Esophagus mucosa (tissue), 1 donor: ENCODE measurements around the gene HHIPL1. TPM values are rescaled to one million over a fixed set of nuclear protein-coding genes. Genes with fewer than 3 reads are reported as not detected.
"Not testable (repeated sequence)": the region's sequence is repeated elsewhere in the genome, so short reads cannot be mapped to it uniquely, and the experiment has no call there.

Experiments
- ATAC-seq: fragments of 200-7000 bp; cut with Tn5 transposase; one replicate; pipeline ENCODE4 v1.9.1; 2020
- total RNA-seq: library from RNA; stranded (reverse); gene quantifications from one replicate; pipeline ENCODE4 v1.2.4, GENCODE V29; 2023
- donor health status: DM: yes; HTN: yes; CAD: no.

Gene HHIPL1
- total RNA-seq, 1 donor from 2014 or later: 0.28 TPM

DNA sequence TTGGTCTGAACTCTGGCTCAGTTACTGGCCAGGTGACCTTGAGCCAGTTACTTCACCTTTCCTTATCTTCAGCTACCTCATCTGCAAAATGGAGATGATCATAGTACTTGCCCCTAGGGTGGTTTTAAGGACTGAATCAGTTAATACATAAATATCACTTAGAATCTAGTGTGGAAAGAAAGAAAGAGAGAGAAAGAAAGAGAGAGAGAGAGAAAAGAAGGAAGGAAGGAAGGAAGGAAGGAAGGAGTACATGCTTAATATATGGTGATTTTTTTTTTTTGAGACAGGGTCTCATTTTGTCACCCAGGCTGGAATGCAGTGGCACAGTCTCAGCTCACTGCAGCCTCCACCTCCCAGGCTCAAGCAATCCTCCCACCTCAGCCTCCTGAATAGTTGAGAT lies 16.3 kb downstream of the HHIPL1 start:
- ATAC-seq: not testable (repeated sequence)

DNA sequence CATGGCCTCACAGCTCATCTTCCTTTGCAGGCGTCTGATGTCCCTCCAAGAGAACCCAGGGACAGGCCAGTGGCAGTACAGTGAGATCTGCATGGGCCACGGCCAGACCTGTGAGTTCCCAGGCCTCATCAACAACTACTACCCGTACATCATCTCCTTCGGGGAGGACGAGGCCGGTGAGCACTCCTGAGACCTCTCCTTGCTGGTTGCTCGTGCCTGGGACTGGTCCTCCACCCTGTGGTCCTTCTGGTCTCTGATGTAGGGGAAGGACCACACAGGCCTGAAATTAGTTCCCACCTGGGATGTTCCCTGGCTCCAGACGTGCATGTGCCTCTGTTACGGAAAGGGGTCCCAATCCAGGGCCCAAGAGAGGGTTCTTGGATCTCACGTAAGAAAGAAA lies 17.9 kb downstream of the HHIPL1 start:
- ATAC-seq: no peak

DNA sequence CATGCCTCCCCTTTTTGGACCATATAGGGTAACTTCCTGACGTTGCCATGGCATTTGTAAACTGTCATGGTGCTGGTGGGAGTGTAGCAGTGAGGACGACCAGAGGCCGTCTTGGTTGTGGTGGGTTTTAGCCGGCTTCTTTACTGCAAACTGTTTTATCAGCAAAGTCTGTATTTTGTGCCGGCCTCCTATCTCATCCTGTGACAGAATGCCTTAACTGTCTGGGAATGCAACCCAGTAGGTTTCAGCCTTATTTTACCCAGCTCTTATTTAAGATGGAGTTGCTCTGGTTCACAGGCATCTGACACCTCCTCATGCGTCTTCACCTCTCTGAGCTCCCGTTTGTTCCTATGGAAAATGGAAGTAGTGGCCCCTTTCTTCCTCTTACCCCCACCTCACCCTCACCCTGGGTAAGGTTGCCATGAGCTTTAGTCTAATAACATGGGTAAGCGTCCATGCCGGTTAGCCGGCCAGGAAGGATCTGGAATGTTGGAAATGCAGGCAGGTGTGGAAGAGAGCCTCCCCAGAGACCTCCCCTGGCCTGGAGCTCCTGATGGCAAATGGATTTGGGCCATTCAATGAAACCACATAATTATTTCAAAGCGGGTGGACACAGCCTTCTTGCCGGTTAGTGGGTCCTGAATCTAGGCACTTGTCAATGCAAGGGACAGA lies 18.6 kb downstream of the HHIPL1 start:
- ATAC-seq: no peak

- ATAC-seq: no peak
These were observed 19.4 kb downstream of the HHIPL1 start for GRCh38 chr14:99664058-99664936.

DNA sequence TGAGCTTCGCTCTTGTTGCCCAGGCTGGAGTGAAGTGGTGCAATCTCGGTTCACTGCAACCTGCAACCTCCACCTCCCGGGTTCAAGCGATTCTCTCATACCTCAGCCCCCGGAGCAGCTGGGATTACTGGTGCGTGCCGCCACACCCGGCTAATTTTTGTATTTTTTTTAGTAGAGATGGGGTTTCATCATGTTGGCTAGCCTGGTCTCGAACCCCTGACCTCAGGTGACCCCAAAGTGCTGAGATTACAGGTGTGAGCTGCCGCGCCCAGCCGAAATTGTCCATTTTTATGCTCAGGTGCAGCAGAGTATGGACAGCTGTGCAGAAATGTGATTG lies 20.0 kb downstream of the HHIPL1 start:
- ATAC-seq: no peak

- no peak for ATAC-seq
These were observed 21.6 kb downstream of the HHIPL1 start for GRCh38 chr14:99666533-99666932.

GRCh38 chr14:99667045-99667444 lies 22.1 kb downstream of the HHIPL1 start:
- no peak for ATAC-seq

DNA sequence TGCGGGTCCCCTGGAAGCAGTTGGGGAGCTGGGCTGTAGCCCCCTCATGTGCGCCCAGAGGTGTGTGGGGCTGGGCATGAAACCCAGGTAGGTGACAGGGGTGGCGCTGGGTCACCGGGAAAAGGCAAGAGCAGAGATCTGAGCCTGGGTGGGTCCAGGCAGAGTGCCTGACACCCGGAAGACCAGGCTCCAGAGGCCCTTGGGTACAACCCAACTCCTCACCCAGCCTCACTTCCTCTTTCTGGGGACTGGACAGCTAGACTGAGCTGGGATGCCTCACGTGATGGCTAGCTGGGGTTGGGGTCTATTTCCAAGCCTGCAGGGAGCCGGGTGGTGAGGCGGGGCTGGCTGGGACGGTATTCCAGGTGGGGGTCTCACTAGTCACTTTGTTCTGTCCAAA lies 22.9 kb downstream of the HHIPL1 start:
- no peak for ATAC-seq

GRCh38 chr14:99668307-99669295 lies 23.7 kb downstream of the HHIPL1 start:
- ATAC-seq: no peak

GRCh38 chr14:99670361-99671234 lies 25.7 kb downstream of the HHIPL1 start:
- ATAC-seq: no peak

DNA sequence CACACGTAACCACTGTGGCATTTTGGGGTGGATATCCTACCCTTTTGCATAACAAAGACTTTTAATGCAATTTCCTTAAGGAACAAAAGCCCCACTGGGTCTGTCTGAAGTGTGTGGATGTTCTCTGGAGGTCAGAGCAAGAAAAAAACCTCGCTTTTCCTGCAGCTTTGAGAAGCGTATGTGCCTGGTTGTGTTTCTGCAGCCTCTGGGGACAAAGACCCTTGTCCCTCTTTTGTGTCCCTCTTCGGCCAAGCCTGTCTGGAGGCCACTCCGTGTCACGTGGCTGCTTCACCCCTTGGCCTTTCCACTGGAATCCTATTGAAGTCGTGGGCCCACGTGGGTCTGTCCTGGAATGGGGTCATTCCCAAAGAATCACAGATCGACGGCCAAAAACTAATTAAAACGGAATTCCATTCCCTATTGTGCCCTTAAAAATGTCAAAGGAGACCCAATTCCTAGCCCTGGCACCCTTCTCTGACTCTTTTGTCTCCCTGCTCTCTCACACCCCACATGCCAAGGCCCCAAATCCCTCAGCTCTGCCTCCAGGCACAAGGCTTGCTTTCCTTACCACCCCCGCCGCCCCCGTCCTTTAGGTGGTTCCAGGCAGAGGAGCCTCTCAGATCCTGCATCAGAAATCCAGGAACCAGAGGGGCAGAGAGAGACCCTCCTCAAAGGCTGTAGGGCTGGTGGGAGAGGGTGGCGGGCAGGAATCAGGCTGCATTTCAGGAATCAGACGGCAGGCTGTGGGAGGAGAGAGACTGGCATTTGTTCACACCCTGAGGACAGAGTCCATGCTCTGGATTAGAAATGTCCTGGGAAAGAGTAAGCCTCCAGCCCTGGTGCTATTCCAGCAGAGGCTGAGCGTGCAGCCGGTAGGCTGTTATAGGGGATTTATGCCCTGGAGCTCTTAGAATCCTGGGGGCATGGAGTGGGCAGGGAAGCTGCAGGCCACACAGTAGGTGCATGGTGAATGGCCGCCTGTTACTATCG lies 26.6 kb downstream of the HHIPL1 start:
- no peak for ATAC-seq

GRCh38 chr14:99672506-99673304 lies 27.8 kb downstream of the HHIPL1 start:
- ATAC-seq: no peak

- no peak for ATAC-seq
These were observed 28.6 kb downstream of the HHIPL1 start for GRCh38 chr14:99673305-99674063.

- no peak for ATAC-seq
These were observed 29.2 kb downstream of the HHIPL1 start for GRCh38 chr14:99674064-99674650.

DNA sequence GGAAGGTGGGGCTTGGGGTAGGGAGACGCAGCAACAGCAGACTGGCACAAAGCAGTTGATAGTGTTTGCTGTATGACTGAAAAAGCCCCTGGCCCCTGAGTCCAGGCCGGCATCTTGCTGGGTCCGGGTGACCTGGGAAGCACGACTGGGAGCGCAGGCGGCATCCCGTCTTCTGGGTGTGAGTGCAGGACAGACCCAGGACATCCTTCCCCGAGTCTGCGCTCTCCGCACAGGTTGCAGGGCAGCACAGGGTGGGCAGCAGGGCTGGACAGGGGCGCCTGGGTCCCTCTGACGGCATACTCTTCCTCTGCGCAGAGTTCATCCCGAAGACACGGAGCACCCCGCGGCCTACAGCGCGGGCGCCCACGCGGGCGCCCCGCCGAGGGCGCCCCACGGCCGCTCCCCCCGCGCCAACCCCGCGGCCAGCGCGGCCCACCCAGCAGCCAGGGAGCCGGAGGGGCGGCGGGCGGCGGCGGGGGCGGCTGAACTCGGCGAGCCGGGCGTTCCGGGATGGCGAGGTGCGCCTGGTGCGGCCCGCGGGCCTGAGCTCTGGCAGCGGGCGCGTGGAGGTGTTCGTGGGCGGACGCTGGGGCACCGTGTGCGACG lies 29.9 kb downstream of the HHIPL1 start:
- ATAC-seq: no peak

- no peak for ATAC-seq
These were observed 30.5 kb downstream of the HHIPL1 start for GRCh38 chr14:99675382-99675835.

- ATAC-seq: no peak
These were observed 31.0 kb downstream of the HHIPL1 start for GRCh38 chr14:99675951-99676350.

DNA sequence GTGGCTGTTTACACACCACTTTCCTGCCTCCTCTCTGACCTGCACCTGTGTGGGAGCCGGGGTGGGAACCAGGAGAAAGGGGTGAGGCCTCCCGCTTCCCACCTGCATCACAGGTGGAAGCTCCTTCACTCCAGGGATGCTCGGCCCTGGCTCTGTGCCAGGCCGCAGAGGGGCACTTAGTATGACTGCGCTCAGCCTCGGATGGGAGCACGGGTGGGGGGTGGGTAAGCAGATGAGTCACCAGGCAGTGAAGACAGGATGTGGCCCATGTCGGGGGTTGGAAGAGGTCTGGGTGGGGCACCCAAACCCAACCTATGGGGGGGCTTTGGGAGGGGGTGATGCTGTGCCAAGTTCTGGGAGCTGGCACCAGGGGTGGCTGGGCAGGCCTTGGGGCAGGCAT lies 31.7 kb downstream of the HHIPL1 start:
- no peak for ATAC-seq
